Fibroblast of lung (primary cell): ENCODE results near the gene CBFA2T2. TPM values are rescaled to one million over a fixed set of nuclear protein-coding genes. Genes with fewer than 3 reads are reported as not detected.

Experiments used
- DNase-seq, 2 donors: peaks; one replicate each; pipeline versions ENCODE4 v3.0.0 to v3.0.0-alpha.2; 2010; ENCODE audit warnings: low read depth in 2 of 2
- H2AFZ ChIP-seq: 2 replicates; pipeline ENCODE4 v1.5.1; 2012; ENCODE audit warnings: low read length, control low read depth, inconsistent platforms
- H3K27ac ChIP-seq: 2 replicates; pipeline ENCODE4 v1.5.1; 2011; ENCODE audit warnings: low read length, control low read depth; ENCODE audit not compliant: insufficient read depth
- H3K27me3 ChIP-seq: 2 replicates; pipeline ENCODE4 v1.5.1; 2011; ENCODE audit warnings: mild to moderate bottlenecking, low read length; ENCODE audit not compliant: control insufficient read depth, insufficient read depth
- H3K36me3 ChIP-seq: 2 replicates; pipeline ENCODE4 v1.5.1; 2011; ENCODE audit warnings: low read length; ENCODE audit not compliant: control insufficient read depth, insufficient read depth
- H3K4me1 ChIP-seq: 2 replicates; pipeline ENCODE4 v1.5.1; 2011; ENCODE audit warnings: low read length; ENCODE audit not compliant: control insufficient read depth, insufficient read depth; ENCODE audit errors: extremely low read depth
- H3K4me2 ChIP-seq: 2 replicates; pipeline ENCODE4 v1.5.1; 2011; ENCODE audit warnings: low read length, control low read depth; ENCODE audit not compliant: insufficient read depth; ENCODE audit errors: extremely low read depth
- H3K4me3 ChIP-seq, 4 experiments: fragments of 200-600 bp in 1 of 4; sonication (generic) in 1 of 4; replicated peaks in 1 of 4; 2 replicates each; pipeline ENCODE4 v1.5.1; 2011 to 2016; ENCODE audit warnings: low read length in 4 of 4, low read depth in 3 of 4, mild to moderate bottlenecking in 3 of 4, control low read depth in 2 of 4, inconsistent platforms in 1 of 4, mixed read lengths in 1 of 4; ENCODE audit not compliant: insufficient read depth in 1 of 4; ENCODE audit errors: control extremely low read depth in 1 of 4
- H3K79me2 ChIP-seq: 2 replicates; pipeline ENCODE4 v1.5.1; 2012; ENCODE audit warnings: mild to moderate bottlenecking, low read length, inconsistent platforms; ENCODE audit not compliant: control insufficient read depth, insufficient read depth
- H3K9ac ChIP-seq: 2 replicates; pipeline ENCODE4 v1.5.1; 2011; ENCODE audit warnings: mild to moderate bottlenecking, low read length, control low read depth; ENCODE audit not compliant: insufficient read depth
- H3K9me3 ChIP-seq: 2 replicates; pipeline ENCODE4 v1.5.1; 2012; ENCODE audit warnings: low read depth, low read length; ENCODE audit not compliant: control insufficient read depth, insufficient read depth
- H4K20me1 ChIP-seq: 2 replicates; pipeline ENCODE4 v1.5.1; 2011; ENCODE audit warnings: low read length; ENCODE audit not compliant: control insufficient read depth, insufficient read depth; ENCODE audit errors: extremely low read depth
- EZH2 ChIP-seq: IDR thresholded peaks from 2 replicates; pipeline ENCODE4 v1.5.1; 2012; ENCODE audit warnings: low read length, control low read depth, mild to moderate bottlenecking; ENCODE audit errors: missing control alignments
- polyA plus RNA-seq, 2 donors: library from polyadenylated mRNA; depleted of rRNA in 1 of 2; stranded (reverse) in 1 of 2; unstranded in 1 of 2; fragments of >200 nt; gene quantifications; 2 replicates each; pipeline ENCODE4 v1.2.1, GENCODE V29; 2011 to 2012; ENCODE audit warnings: missing spikeins in 1 of 2
- total RNA-seq: library from RNA; depleted of rRNA; stranded (reverse); fragments of >200 nt; gene quantifications from 2 replicates; pipeline ENCODE4 v1.2.1, GENCODE V29; 2014
- TF ChIP-seq, protein P1 (sequence below), 2 donors: IDR thresholded peaks in 1 of 2; conservative IDR thresholded peaks in 1 of 2; 1 replicate in 1 of 2; 2 replicates in 1 of 2; pipeline ENCODE4 v1.5.1; 2011 to 2012; ENCODE audit warnings: low read length in 2 of 2, control low read depth in 1 of 2, inconsistent platforms in 1 of 2, low read depth in 1 of 2, mild to moderate bottlenecking in 1 of 2

Gene CBFA2T2
- total and polyA plus RNA-seq, 2 donors (not counting 1 experiment from before 2014, with no cell fraction given), result 5.6 to 7.3 TPM

GRCh38 chr20:33612001-33612400, 122.1 kb downstream of the CBFA2T2 start:
- Histone ChIP-seq H3K4me1 (no peaks in the 10 kb centered on the region), H3K9me3 (no peaks in the 10 kb centered on the region), H3K27ac (no peak overlapping the region), H3K4me3 (no peak overlapping the region), H3K4me2 (no peak overlapping the region), H3K27me3 (no peaks in the 10 kb centered on the region), H3K9ac (no peak overlapping the region), H3K79me2 (no peaks in the 10 kb centered on the region), H4K20me1 (no peaks in the 10 kb centered on the region), H2AFZ (no peak overlapping the region), H3K36me3 (no peaks in the 10 kb centered on the region)
- no peak for TF ChIP-seq EZH2
- TF ChIP-seq, protein P1, sequence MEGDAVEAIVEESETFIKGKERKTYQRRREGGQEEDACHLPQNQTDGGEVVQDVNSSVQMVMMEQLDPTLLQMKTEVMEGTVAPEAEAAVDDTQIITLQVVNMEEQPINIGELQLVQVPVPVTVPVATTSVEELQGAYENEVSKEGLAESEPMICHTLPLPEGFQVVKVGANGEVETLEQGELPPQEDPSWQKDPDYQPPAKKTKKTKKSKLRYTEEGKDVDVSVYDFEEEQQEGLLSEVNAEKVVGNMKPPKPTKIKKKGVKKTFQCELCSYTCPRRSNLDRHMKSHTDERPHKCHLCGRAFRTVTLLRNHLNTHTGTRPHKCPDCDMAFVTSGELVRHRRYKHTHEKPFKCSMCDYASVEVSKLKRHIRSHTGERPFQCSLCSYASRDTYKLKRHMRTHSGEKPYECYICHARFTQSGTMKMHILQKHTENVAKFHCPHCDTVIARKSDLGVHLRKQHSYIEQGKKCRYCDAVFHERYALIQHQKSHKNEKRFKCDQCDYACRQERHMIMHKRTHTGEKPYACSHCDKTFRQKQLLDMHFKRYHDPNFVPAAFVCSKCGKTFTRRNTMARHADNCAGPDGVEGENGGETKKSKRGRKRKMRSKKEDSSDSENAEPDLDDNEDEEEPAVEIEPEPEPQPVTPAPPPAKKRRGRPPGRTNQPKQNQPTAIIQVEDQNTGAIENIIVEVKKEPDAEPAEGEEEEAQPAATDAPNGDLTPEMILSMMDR (conservative IDR thresholded peaks at IDR 0.05 in 1 of 2, IDR thresholded peaks at IDR 0.05 in 1 of 2; ENCODE audit: low read depth in 1 of 2, low read length in 2 of 2), result no peak
- no peak for DNase-seq

- Histone ChIP-seq H4K20me1 (no peaks in the 10 kb centered on the region), H2AFZ (no peak overlapping the region), H3K9ac (no peak overlapping the region), H3K36me3 (no peaks in the 10 kb centered on the region), H3K9me3 (no peaks in the 10 kb centered on the region), H3K79me2 (no peaks in the 10 kb centered on the region), H3K27ac (no peak overlapping the region), H3K4me2 (no peak overlapping the region), H3K4me1 (no peaks in the 10 kb centered on the region), H3K4me3 (no peak overlapping the region), H3K27me3 (no peaks in the 10 kb centered on the region)
- DNase-seq, result no peak
- TF ChIP-seq, protein P1 (conservative IDR thresholded peaks at IDR 0.05 in 1 of 2, IDR thresholded peaks at IDR 0.05 in 1 of 2; ENCODE audit: low read depth in 1 of 2, low read length in 2 of 2), result no peak
- TF ChIP-seq EZH2, result no peak
Measured at GRCh38 chr20:33621717-33622400, 132.0 kb downstream of the CBFA2T2 start.

DNA sequence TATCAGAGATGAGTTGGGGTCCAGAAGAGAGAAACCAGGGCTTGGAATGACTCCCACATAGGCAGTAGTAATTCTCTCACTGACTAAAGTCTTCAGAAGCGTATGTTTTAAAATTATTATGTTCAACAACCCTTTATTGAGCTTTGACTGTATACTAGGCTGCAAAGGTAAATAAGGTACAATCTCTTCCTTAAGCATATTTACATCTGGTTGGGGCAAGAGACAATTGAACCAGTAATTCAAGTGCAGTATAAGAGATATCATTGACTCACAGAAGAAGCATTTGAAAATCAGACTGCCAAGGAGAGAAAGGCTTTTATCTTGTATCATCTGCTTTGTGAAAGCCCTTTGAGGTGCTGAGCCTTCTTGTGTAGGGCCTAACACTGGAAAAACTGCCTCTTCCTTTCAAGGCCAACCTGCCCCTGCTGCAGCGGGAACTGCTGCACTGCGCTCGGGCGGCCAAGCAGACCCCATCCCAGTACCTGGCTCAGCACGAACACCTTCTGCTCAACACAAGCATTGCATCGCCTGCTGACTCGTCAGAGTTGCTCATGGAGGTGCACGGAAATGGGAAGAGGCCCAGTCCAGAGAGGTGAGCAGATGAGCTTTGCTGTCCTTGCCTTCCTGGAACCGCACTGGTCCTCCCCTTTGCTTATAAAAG, 132.9 kb downstream of the CBFA2T2 start:
- Histone ChIP-seq H3K27me3 (no peaks in the 10 kb centered on the region), H3K4me3 (no peak overlapping the region), H3K9me3 (no peaks in the 10 kb centered on the region), H3K79me2 (no peaks in the 10 kb centered on the region), H3K36me3 (no peaks in the 10 kb centered on the region), H3K4me1 (no peaks in the 10 kb centered on the region), H3K9ac (no peak overlapping the region), H4K20me1 (no peaks in the 10 kb centered on the region), H2AFZ (no peak overlapping the region), H3K4me2 (no peak overlapping the region), H3K27ac (no peak overlapping the region)
- no peak for TF ChIP-seq EZH2
- TF ChIP-seq, protein P1 (conservative IDR thresholded peaks at IDR 0.05 in 1 of 2, IDR thresholded peaks at IDR 0.05 in 1 of 2; ENCODE audit: low read depth in 1 of 2, low read length in 2 of 2), result no peak
- no peak for DNase-seq
